OCI-LY3 (cell line): ENCODE results near the gene UQCC2.

Experiments used
- CTCF ChIP-seq: fragments of 200-600, 300-600 bp; sonication (generic); IDR thresholded peaks from 2 replicates; pipeline ENCODE4 v1.5.1; 2014; ENCODE audit warnings: antibody characterized with exemption, low read length, low read depth
- EZH2phosphoT487 ChIP-seq: fragments of 200-600 bp; shearing (Covaris generic); IDR thresholded peaks from 2 replicates; pipeline ENCODE4 v1.6.1; 2018; ENCODE audit warnings: antibody characterized with exemption, mixed run types, low read depth

DNA sequence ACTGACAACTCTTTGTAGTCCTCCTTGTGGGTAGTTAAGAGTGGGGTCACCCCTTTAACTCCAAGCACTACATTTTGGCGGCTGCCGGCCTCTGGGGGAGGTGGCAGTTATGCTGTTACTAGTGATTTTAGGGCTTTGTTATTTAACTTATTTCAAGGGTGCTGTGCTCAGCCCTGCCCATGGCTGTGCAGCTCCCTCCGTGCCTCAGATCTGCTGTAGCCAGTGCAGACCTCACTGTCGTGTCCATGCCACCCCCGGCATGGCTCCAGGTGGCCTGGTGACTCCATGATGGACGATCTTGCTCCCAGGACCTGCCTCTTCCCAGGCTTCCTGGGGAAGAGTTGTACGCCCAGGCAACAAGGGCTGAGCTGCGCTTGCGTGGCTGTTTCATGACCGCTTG lies 15.4 kb downstream of the UQCC2 start:
- TF ChIP-seq CTCF, result no peak
- TF ChIP-seq EZH2phosphoT487, result no peak
